HG03066 (cell line): ENCODE results near the gene ZNF462.
"Not testable (repeated sequence)": the region's sequence is repeated elsewhere in the genome, so short reads cannot be mapped to it uniquely, and the experiment has no call there.

Source experiments
- ATAC-seq: cut with Tn5 transposase; IDR thresholded peaks from one replicate; pipeline ENCODE4 v1.9.1; 2021; ENCODE audit warnings: low read depth; ENCODE audit not compliant: unreplicated experiment

ZNF462 gene

GRCh38 chr9:106862821-106863720 is at the start of gene ZNF462:
Gene ZNF462 (plus strand): TSS chr9:106863166. CDS start chr9:106923384, 60,218 bp downstream.
- ATAC-seq = no peak

DNA sequence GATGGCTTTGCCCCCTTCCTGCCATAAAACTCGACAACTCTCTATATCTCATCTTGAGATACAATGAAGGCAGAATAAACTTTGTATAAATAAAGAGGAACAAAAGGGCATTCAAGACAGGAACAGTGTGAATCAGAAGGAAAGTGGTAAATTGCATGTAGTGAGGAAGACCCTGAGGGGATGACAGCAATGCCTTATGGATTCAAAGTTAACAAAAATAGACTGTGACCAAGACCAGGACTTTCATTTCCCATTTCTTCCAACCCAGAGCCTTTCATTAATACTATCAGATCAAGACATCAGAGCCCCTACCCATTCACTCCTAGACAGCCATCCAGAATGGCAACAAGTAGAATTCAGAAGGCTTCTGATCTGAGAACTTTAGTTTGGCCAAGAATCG is 46.4 kb upstream of the ZNF462 start:
- ATAC-seq = no peak

DNA sequence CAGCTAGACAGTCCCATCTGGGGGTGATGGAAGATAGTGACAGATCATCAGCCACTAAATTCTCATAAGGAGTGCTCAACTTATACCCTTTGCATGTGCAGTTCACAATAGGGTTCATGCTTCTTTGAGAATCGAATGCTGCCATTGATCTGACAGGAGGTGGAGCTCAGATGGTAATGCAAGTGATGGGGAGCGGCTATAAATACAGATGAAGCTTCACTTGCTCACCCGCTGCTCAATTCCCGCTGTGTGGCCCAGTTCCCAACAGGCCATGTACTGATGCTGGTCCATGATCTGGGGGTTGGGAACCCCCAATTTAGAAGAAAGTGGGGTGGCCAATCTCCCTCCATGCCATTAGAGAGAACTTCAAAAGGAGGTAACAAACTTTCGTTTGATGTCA is 44.9 kb upstream of the ZNF462 start:
- ATAC-seq = no peak

DNA sequence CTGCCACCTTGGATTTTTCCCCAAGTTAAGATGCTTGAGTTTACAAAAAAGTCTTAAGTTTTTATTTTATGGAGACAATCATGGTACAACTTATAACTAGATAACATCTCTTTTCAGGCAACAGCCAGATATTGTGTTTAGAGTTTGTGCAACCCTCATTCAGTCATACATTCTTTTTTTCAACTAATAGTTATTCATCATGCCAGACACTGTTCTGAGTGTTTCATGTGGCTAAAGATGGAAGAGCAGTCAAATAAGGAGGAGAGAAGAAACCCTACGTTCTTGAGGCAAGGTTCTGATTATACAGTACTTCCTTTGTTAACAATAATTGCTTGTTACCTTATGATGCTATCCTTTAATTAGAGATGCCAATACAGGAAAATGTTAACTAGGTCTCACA is 42.1 kb upstream of the ZNF462 start:
- ATAC-seq = no peak

GRCh38 chr9:106828070-106828469 is 34.9 kb upstream of the ZNF462 start:
- ATAC-seq = no peak

- no peak for ATAC-seq
Measured at GRCh38 chr9:106828965-106829364, 34.0 kb upstream of the ZNF462 start.

DNA sequence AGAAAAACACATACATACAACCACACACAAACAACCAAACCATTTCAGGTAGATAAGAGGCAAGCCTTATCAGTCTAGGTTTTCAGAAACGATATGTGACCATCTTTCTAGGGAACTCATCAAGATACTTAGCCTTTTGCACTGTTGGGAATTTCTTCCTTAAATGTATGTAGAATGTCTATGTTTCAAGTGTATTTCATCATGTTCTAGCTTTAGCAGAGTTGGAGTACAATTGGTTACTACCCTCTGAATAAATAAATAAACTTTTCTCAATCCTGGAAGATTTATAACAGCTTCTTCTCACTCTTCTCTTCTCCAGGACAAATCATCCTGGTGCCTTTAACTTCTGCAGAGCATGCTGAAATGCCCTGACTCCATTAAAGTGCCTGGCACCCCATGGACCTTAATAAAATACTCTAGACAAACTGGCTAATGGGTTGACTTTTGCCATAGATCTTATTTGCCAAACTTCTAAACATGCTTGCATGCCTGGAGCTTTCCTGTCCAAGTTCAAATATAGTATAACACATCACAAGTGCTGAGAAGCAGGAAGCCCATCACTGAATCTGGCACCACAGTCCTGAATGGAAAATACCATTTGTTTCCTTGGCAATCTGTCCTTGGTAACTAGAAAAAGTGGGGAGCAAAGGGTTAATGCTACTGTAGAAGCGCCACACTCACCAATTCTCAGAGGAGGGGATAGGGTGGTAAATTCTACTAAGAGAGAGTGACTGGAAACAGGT is 33.1 kb upstream of the ZNF462 start:
- no peak for ATAC-seq

GRCh38 chr9:106830527-106831150 is 32.3 kb upstream of the ZNF462 start:
- no peak for ATAC-seq

DNA sequence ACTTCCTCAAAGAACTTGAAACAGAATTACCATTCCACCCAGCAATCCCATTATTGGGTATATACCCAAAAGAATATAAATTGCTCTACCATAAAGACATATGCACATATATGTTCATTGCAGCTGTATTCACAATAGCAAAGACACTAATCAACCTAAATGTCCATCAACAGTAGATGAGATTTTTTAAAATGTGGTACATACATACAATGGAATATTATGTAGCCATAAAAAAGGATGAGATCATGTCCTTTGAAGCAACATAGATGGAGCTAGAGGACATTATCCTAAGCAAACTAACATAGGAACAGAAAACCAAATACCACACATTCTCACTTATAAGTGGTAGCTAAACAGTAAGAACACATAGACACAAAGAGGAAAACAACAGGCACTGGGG is 28.1 kb upstream of the ZNF462 start:
- ATAC-seq = no peak

- ATAC-seq = no peak
Measured at GRCh38 chr9:106835840-106836239, 27.1 kb upstream of the ZNF462 start.

- ATAC-seq = no peak
Measured at GRCh38 chr9:106843371-106843770, 19.6 kb upstream of the ZNF462 start.

DNA sequence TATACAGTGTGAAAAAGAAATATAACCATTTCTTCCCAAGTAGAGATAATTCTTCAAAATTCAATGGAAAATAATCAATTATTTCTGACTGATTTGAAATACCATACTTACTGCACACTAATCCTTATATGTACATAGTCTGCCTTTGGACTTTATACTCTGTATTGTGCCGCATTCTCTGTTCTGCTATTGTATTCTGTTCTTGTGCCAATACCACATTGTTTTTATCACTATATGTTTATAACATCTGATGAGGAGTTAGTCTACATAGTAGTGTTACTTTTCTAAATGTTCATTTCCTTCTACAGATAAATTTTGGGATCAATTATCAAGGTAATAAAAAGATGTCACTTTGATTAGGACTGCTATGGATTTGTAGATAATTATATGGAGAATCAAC is 16.7 kb upstream of the ZNF462 start:
- no peak for ATAC-seq

DNA sequence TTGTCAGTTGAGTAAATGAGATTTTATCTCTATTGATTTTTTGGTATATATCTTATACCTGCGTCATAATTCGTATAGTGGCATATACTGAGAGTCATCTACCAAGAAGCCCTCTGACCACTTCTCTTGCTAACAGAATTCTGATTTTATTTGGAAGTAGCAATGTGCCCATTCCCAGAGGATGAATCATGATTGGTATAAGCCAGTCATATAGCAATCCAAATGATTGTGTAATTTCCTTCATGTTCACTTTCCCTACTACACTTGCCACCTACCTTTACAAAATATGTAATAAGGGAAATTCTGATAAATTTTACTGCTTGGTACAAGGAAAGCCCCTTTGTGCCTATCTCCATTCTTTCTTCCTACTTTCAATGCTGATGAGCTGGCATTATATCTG is 16.1 kb upstream of the ZNF462 start:
- no peak for ATAC-seq

- ATAC-seq = not testable (repeated sequence)
Measured at GRCh38 chr9:106851640-106852039, 11.3 kb upstream of the ZNF462 start.

- no peak for ATAC-seq
Measured at GRCh38 chr9:106857811-106858470, 5.0 kb upstream of the ZNF462 start.

- no peak for ATAC-seq
Measured at GRCh38 chr9:106859957-106860720, 2.8 kb upstream of the ZNF462 start.

DNA sequence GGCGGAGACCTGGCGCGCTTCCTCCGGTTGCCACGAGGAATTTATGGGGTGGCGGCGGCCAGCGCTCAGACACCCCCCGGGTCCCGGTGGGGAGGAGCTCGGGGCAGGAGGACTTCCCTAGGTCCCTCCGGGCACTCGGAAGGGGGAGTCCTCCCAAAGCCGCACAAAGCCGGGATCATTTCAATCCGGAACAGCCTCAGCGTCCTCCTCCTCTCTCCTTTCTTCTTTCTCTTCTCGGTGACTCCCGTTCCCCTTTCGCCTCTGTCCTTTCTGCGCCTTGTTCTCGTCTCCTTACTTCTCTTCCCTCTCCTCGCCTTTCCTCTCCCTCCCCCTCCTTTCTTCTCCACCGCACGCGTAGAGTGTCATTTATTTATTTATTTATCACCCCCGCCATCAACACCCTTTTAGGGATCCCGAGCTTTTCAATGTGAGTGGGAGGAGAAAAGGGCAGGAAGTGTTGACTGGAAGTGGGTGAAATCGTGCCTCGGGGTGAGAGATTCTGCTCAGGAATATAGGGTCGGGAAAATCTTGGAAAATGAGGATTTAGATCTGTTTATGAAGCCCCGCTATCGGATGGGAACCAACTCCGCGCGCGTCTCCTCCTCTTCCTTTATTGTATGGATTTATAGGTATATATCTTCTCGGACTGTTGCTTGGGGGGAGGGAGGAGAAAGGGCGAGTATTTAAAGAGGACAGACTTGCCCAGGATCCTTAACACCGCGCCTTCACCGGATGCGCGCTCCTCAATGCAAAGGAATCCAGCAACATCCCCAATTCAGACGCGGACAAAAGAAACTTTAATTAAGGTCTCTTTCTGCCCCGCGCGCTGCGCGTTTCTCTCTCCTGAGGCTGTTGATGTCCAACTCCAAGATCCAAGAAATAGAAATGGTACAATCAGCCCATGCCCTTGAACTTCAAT is 2.0 kb upstream of the ZNF462 start:
- no peak for ATAC-seq

DNA sequence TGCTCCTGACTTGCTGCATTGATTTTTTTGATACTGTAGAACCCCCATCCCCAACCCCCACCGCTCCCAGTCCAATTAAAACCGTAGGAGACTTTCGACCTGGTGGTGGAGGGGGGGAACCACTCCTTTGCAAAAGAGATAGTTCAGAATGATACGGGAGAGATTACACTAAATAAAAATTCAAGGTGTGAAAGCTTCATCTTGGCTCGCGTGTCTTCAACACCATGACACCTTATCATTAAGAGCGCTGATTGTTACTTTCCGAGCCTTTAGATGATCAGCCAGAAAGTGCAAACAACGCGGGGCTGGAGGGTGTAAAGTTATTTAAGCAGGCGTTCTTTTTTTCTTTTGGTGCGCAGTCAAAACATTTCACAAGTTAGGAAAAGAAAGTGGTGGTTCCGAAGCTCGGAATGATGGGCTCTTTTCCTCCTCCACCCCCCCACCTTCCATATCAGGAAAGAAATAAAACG is 1.3 kb upstream of the ZNF462 start:
- no peak for ATAC-seq
